Activated CD8-positive, alpha-beta T cell treated with anti-CD3 and anti-CD28 coated beads for 36 hours (primary cell): Measurements from ENCODE around the gene PTPRK. TPM values are rescaled to one million over a fixed set of nuclear protein-coding genes. Genes with fewer than 3 reads are reported as not detected.

Experiments
- ATAC-seq: fragments of 200-7000 bp; cut with Tn5 transposase; one replicate; pipeline ENCODE4 v1.10.0; 2021; ENCODE audit warnings: mild to moderate bottlenecking, moderate library complexity
- CTCF ChIA-PET: fragments of 350-600 bp; sonication (Branson Sonifier 250); formaldehyde crosslinking; loops from one replicate; lab custom pipeline; 2021; ENCODE audit warnings: antibody characterized with exemption; lab: Charles Lee
- POLR2A ChIA-PET: fragments of 350-600 bp; sonication (Branson Sonifier 250); formaldehyde crosslinking; loops from one replicate; lab custom pipeline; 2021; ENCODE audit warnings: antibody characterized with exemption; lab: Charles Lee
- DNase-seq: peaks from one replicate; pipeline ENCODE4 v3.0.0-alpha.2; 2020
- H3K27ac Mint-ChIP-seq: one replicate; pipeline ENCODE4 v1.8.0; 2021; ENCODE audit warnings: mild to moderate bottlenecking, mixed read lengths
- H3K27me3 Mint-ChIP-seq: one replicate; pipeline ENCODE4 v1.8.0; 2021; ENCODE audit warnings: mixed read lengths
- H3K36me3 Mint-ChIP-seq: one replicate; pipeline ENCODE4 v1.8.0; 2021; ENCODE audit warnings: low read depth, mixed read lengths
- H3K4me1 Mint-ChIP-seq: one replicate; pipeline ENCODE4 v1.8.0; 2021; ENCODE audit warnings: low read depth, mixed read lengths
- H3K4me3 Mint-ChIP-seq: one replicate; pipeline ENCODE4 v1.8.0; 2021; ENCODE audit warnings: mild to moderate bottlenecking, moderate library complexity, mixed read lengths
- H3K9me3 Mint-ChIP-seq: one replicate; pipeline ENCODE4 v1.8.0; 2021; ENCODE audit warnings: mixed read lengths
- CTCF ChIP-seq: fragments of 200-600 bp; IDR thresholded peaks from one replicate; pipeline ENCODE4 v1.8.0; 2022; ENCODE audit warnings: antibody characterized with exemption, mild to moderate bottlenecking
- intact Hi-C: fragments of 100-400 bp; cut with micrococcal nuclease; formaldehyde crosslinking; loops from one replicate; pipeline ENCODE4 v1.10.0; 2022
- total RNA-seq, 2 experiments: library from RNA; stranded (reverse); gene quantifications; one replicate each; pipeline ENCODE4 v1.2.3, GENCODE V29; 2021

Gene PTPRK
- total RNA-seq, 2 experiments from 2014 or later, result 7.7 to 8.9 TPM

- Mint-ChIP-seq H3K4me3 (no peak overlapping the region), H3K27me3 (no peaks in the 10 kb centered on the region), H3K4me1 (no peaks in the 10 kb centered on the region), H3K36me3 (no peaks in the 10 kb centered on the region), H3K27ac (no peak overlapping the region), H3K9me3 (no peaks in the 10 kb centered on the region)
- CTCF ChIA-PET, result interaction anchor here (1.0 kb wide), 1 partner anchor 8 kb away, joined by 5 read pairs; no protein-coding TSS in a partner anchor
- TF ChIP-seq CTCF, result no peak
- POLR2A ChIA-PET, result no interaction called here
- DNase-seq (no peak), ATAC-seq (no peak)
- intact Hi-C loops, result no loop called here
Measured at GRCh38 chr6:128230267-128230989, 290.0 kb downstream of the PTPRK start.

- Mint-ChIP-seq H3K9me3 (no peaks in the 10 kb centered on the region), H3K36me3 (no peaks in the 10 kb centered on the region)
Measured at GRCh38 chr6:128225612-128226011, 294.8 kb downstream of the PTPRK start.

GRCh38 chr6:128216917-128217316 lies 303.5 kb downstream of the PTPRK start:
- intact Hi-C loops, result no loop called here
- no peak for TF ChIP-seq CTCF
- ATAC-seq (no peak), DNase-seq (no peak)
- ChIA-PET CTCF (interaction anchor here (0.7 kb wide), 1 partner anchor 255 kb away, joined by 4 read pairs; no protein-coding TSS in a partner anchor), POLR2A (no interaction called here)
- Mint-ChIP-seq H3K4me3 (no peak overlapping the region), H3K27ac (no peak overlapping the region), H3K9me3 (no peaks in the 10 kb centered on the region), H3K4me1 (peaks cover 5% of the 10 kb centered on the region), H3K27me3 (no peaks in the 10 kb centered on the region), H3K36me3 (peaks cover 2% of the 10 kb centered on the region)

More at GRCh38 chr6:128225612-128226011, 294.8 kb downstream of the PTPRK start:
- Mint-ChIP-seq H3K4me1 (no peaks in the 10 kb centered on the region), H3K27me3 (no peaks in the 10 kb centered on the region), H3K27ac (no peak overlapping the region), H3K4me3 (no peak overlapping the region)
- intact Hi-C loops, result no loop called here
- ChIA-PET POLR2A (no interaction called here), CTCF (no interaction called here)
- DNase-seq (no peak), ATAC-seq (no peak)
- TF ChIP-seq CTCF, result no peak

GRCh38 chr6:128209771-128210170 lies 310.6 kb downstream of the PTPRK start:
- H3K4me3 Mint-ChIP-seq, result no peak overlapping the region
- ATAC-seq, result no peak
- POLR2A ChIA-PET, result no interaction called here

More at GRCh38 chr6:128209771-128210170, 310.6 kb downstream of the PTPRK start:
- Mint-ChIP-seq H3K27me3 (no peaks in the 10 kb centered on the region), H3K36me3 (no peaks in the 10 kb centered on the region), H3K4me1 (peaks cover 4% of the 10 kb centered on the region), H3K9me3 (no peaks in the 10 kb centered on the region), H3K27ac (no peak overlapping the region)
- intact Hi-C loops, result no loop called here
- no peak for DNase-seq
- no peak for TF ChIP-seq CTCF
- CTCF ChIA-PET, result interaction anchor here (1.1 kb wide), 1 partner anchor 18 kb away, joined by 6 read pairs; no protein-coding TSS in a partner anchor
